K562 (cell line): ENCODE results near the gene CDH20. TPM values are rescaled to one million over a fixed set of nuclear protein-coding genes. Genes with fewer than 3 reads are reported as not detected.

ENCODE experiments used
- ATAC-seq: fragments of 200-7000 bp; cut with Tn5 transposase; 3 replicates; pipeline ENCODE4 v1.9.1; 2020; ENCODE audit warnings: moderate library complexity
- BruUV-seq: library from RNA; stranded (reverse); fragments of 400-500 nt; replicated peaks from 2 replicates; lab custom pipeline; 2021; lab: Mats Ljungman, UMichigan
- CTCF ChIA-PET: fragments of 300-600 bp; formaldehyde crosslinking; extraction: SDS; loops from one replicate; lab custom pipeline; 2021; ENCODE audit warnings: low intra/inter-chr PET ratio; lab: Yijun Ruan, JAX
- POLR2A ChIA-PET: fragments of 300-600, 350-650 bp; sonication (Branson Sonifier 250); formaldehyde crosslinking; extraction: SDS; loops from one replicate; lab custom pipeline; 2021; ENCODE audit warnings: antibody characterized with exemption, inconsistent platforms; lab: Yijun Ruan, JAX
- DNase-seq, 4 experiments: peaks; one replicate each; pipeline versions ENCODE4 v3.0.0 to v3.0.0-alpha.2; 2011 to 2018; ENCODE audit warnings: low spot score in 3 of 4, mixed read lengths in 3 of 4; ENCODE audit errors: extremely low read depth in 1 of 4
- FAIRE-seq: peaks from 2 replicates; lab custom pipeline; 2011; peaks lifted over from hg19 to GRCh38; lab: Jason Lieb, UNC
- H2AFZ ChIP-seq: 2 replicates; pipeline ENCODE4 v1.6.0; 2011; ENCODE audit warnings: low read depth, low read length, control low read depth, inconsistent platforms
- H3K27ac ChIP-seq: fragments of 200-600 bp; 3 replicates; pipeline ENCODE4 v1.8.0; 2011; ENCODE audit warnings: low read depth, mild to moderate bottlenecking, control low read depth, inconsistent platforms, low read length, moderate library complexity, mixed read lengths; ENCODE audit errors: extremely low read depth
- H3K27me3 ChIP-seq, 2 experiments: fragments of 300-600 bp in 1 of 2; 2 replicates in 1 of 2; 3 replicates in 1 of 2; pipeline versions ENCODE4 v1.6.0 to v1.8.0; 2011; ENCODE audit warnings: inconsistent platforms in 2 of 2, low read length in 2 of 2, mild to moderate bottlenecking in 1 of 2, mixed read lengths in 1 of 2, moderate library complexity in 1 of 2; ENCODE audit not compliant: control insufficient read depth in 2 of 2, insufficient read depth in 2 of 2
- H3K36me3 ChIP-seq: fragments of 300-600 bp; 3 replicates; pipeline ENCODE4 v1.8.0; 2011; ENCODE audit warnings: mild to moderate bottlenecking, low read length, inconsistent platforms; ENCODE audit not compliant: control insufficient read depth, insufficient read depth
- H3K4me1 ChIP-seq, 2 experiments: fragments of 200-600 bp in 1 of 2; replicated peaks in 1 of 2; 2 replicates in 1 of 2; 3 replicates in 1 of 2; pipeline versions ENCODE4 v1.5.1 to v1.8.0; 2011; ENCODE audit warnings: inconsistent platforms in 2 of 2, low read length in 2 of 2, mild to moderate bottlenecking in 1 of 2, mixed read lengths in 1 of 2, moderate library complexity in 1 of 2; ENCODE audit not compliant: control insufficient read depth in 2 of 2, insufficient read depth in 2 of 2
- H3K4me2 ChIP-seq: 2 replicates; pipeline ENCODE4 v1.6.1; 2011; ENCODE audit warnings: low read length, control low read depth, inconsistent platforms, mixed read lengths; ENCODE audit not compliant: insufficient read depth
- H3K4me3 ChIP-seq: fragments of 200-600 bp; sonication (generic), shearing (Covaris generic); 2 replicates; pipeline ENCODE4 v1.5.1; 2016; ENCODE audit warnings: control low read depth, inconsistent platforms
- H3K79me2 ChIP-seq: fragments of 200-600 bp; 3 replicates; pipeline ENCODE4 v1.8.0; 2011; ENCODE audit warnings: low read length, inconsistent platforms; ENCODE audit not compliant: control insufficient read depth, insufficient read depth
- H3K9ac ChIP-seq, 2 experiments: 2 replicates each; pipeline versions ENCODE4 v1.6.0 to v1.6.1; 2011; ENCODE audit warnings: low read depth in 2 of 2, low read length in 2 of 2, control low read depth in 1 of 2, inconsistent platforms in 1 of 2, mild to moderate bottlenecking in 1 of 2, mixed read lengths in 1 of 2; ENCODE audit not compliant: insufficient read depth in 1 of 2
- H3K9me1 ChIP-seq: one replicate; pipeline ENCODE4 v1.6.0; 2011; ENCODE audit warnings: inconsistent platforms, mild to moderate bottlenecking, low read length, moderate library complexity; ENCODE audit not compliant: control insufficient read depth, insufficient read depth
- H3K9me3 ChIP-seq: replicated peaks from 2 replicates; pipeline ENCODE4 v1.5.1; 2011; ENCODE audit warnings: low read depth, low read length, inconsistent platforms; ENCODE audit not compliant: control insufficient read depth, insufficient read depth
- H4K20me1 ChIP-seq: replicated peaks from 2 replicates; pipeline ENCODE4 v1.6.1; 2011; ENCODE audit warnings: low read length, inconsistent platforms, mixed read lengths; ENCODE audit not compliant: control insufficient read depth, insufficient read depth
- BCL6 ChIP-seq: fragments of 250-450 bp; sonication (Bioruptor Pico); IDR thresholded peaks from 2 replicates; pipeline ENCODE4 v1.4.0; 2020
- CHD4 ChIP-seq: fragments of 200-600 bp; sonication (generic); IDR thresholded peaks from 3 replicates; pipeline ENCODE4 v1.6.1; 2012; ENCODE audit warnings: low read depth, mild to moderate bottlenecking, mixed read lengths, low read length, inconsistent platforms; ENCODE audit not compliant: insufficient read depth, insufficient replicate concordance, poor library complexity, severe bottlenecking
- CREB1 ChIP-seq, 2 experiments: sonication (generic) in 1 of 2; formaldehyde crosslinking in 1 of 2; IDR thresholded peaks; 2 replicates each; pipeline versions ENCODE4 v1.6.1 to v1.8.0; 2012 to 2022; ENCODE audit warnings: inconsistent platforms in 1 of 2, mild to moderate bottlenecking in 1 of 2, missing genetic modification reagents in 1 of 2, moderate library complexity in 1 of 2
- GATAD2B ChIP-seq: fragments of 450-650 bp; IDR thresholded peaks from 2 replicates; pipeline ENCODE4 v1.6.1; 2017; ENCODE audit warnings: mild to moderate bottlenecking, borderline replicate concordance
- GTF2B ChIP-seq: IDR thresholded peaks from 2 replicates; pipeline ENCODE4 v1.6.1; 2011; ENCODE audit not compliant: insufficient read length; ENCODE audit errors: extremely low read depth
- MTA2 ChIP-seq: fragments of 450-650 bp; IDR thresholded peaks from 2 replicates; pipeline ENCODE4 v1.6.1; 2016; ENCODE audit warnings: low read depth
- NFIX ChIP-seq: fragments of 250-450 bp; sonication (Bioruptor Pico); IDR thresholded peaks from 2 replicates; pipeline ENCODE4 v1.4.0; 2020; ENCODE audit warnings: low read depth, mild to moderate bottlenecking, moderate library complexity
- PHF8 ChIP-seq: fragments of 200-600 bp; sonication (generic); IDR thresholded peaks from 2 replicates; pipeline ENCODE4 v1.6.1; 2012; ENCODE audit warnings: mixed run types, mild to moderate bottlenecking, inconsistent platforms, low read length, moderate library complexity, borderline replicate concordance
- SAFB ChIP-seq: fragments of 200-400 bp; formaldehyde crosslinking; IDR thresholded peaks from 2 replicates; pipeline ENCODE4 v1.6.1; 2017; ENCODE audit warnings: low read depth, low read length, borderline replicate concordance
- SP1 ChIP-seq: sonication (generic); formaldehyde crosslinking; IDR thresholded peaks from 2 replicates; pipeline ENCODE4 v1.8.1; 2022; ENCODE audit warnings: mild to moderate bottlenecking, missing genetic modification reagents
- TAF15 ChIP-seq: fragments of 200-400 bp; formaldehyde crosslinking; IDR thresholded peaks from 2 replicates; pipeline ENCODE4 v1.6.1; 2017; ENCODE audit warnings: mild to moderate bottlenecking, low read depth, low read length, moderate library complexity
- TRIM28 ChIP-seq: fragments of 450-650 bp; IDR thresholded peaks from 2 replicates; pipeline ENCODE4 v1.6.1; 2017
- U2AF1 ChIP-seq: fragments of 200-400 bp; formaldehyde crosslinking; optimal IDR thresholded peaks from 2 replicates; pipeline ENCODE3; 2017; ENCODE audit warnings: mild to moderate bottlenecking, low read depth, low read length, moderate library complexity
- ZNF134 ChIP-seq: fragments of 250-450 bp; sonication (Bioruptor Pico); conservative IDR thresholded peaks from 2 replicates; pipeline ENCODE4 v1.4.0; 2020
- ZNF175 ChIP-seq: fragments of 200-800 bp; sonication (Bioruptor generic); IDR thresholded peaks from 2 replicates; pipeline ENCODE4 v1.6.1; 2016; ENCODE audit warnings: low read depth, mild to moderate bottlenecking, missing genetic modification characterization, missing compliant biosample characterization
- ZNF398 ChIP-seq: fragments of 250-450 bp; sonication (Bioruptor Pico); IDR thresholded peaks from 2 replicates; pipeline ENCODE4 v1.8.0; 2021; ENCODE audit warnings: moderate library complexity, mild to moderate bottlenecking, inconsistent platforms
- ZNF507 ChIP-seq: conservative IDR thresholded peaks from 2 replicates; pipeline ENCODE4 v1.6.1; 2017; ENCODE audit warnings: missing genetic modification characterization, missing compliant biosample characterization
- WGBS: fragments of 100-300 bp; shearing (Covaris generic); methylation state at CpG from one replicate; pipeline ENCODE4 v1.1.6; 2016; ENCODE audit warnings: low coverage, mixed read lengths; ENCODE audit not compliant: insufficient coverage; ENCODE audit errors: missing lambda C conversion rate; 5-methylcytosine and 5-hydroxymethylcytosine counted together
- in situ Hi-C: fragments of 300-500 bp; cut with MboI; formaldehyde crosslinking; loops from 4 replicates; pipeline ENCODE4 v1.15.0; 2018; ENCODE audit warnings: inconsistent platforms, mixed read lengths
- intact Hi-C: fragments of 100-400 bp; cut with micrococcal nuclease; formaldehyde crosslinking; loops from 2 replicates; pipeline ENCODE4 v1.14.2; 2022
- polyA plus RNA-seq, 8 experiments: library from polyadenylated mRNA; depleted of rRNA in 4 of 8; stranded (reverse) in 5 of 8; unstranded in 3 of 8; fragments of >200 nt; fragmentation: Nextera tagmentation in 2 of 8; fragmentation: Illumina TruSeq in 1 of 8; extraction: Ambion mirVana in 2 of 8; extraction: Trizol in 1 of 8; gene quantifications; 2 replicates each; pipeline versions ENCODE4 v1.2.1 to v1.2.3, GENCODE V29; 2011 to 2014; ENCODE audit warnings: inconsistent platforms in 1 of 8, missing spikeins in 1 of 8
- total RNA-seq, 7 experiments: library from RNA; depleted of rRNA in 6 of 7; stranded (reverse); fragments of >200 nt in 6 of 7; fragmentation: Illumina TruSeq in 2 of 7; extraction: Trizol in 2 of 7; gene quantifications; 2 replicates each; pipeline versions ENCODE4 v1.2.1 to v1.2.3, GENCODE V29; 2011 to 2021; ENCODE audit warnings: low replicate concordance in 1 of 7
- TF ChIP-seq, protein P1 (sequence below), 2 experiments: IDR thresholded peaks; 2 replicates each; pipeline ENCODE4 v1.6.1; 2011; ENCODE audit warnings: borderline replicate concordance in 1 of 2, control low read depth in 1 of 2, low read depth in 1 of 2, low read length in 1 of 2, mild to moderate bottlenecking in 1 of 2, mixed read lengths in 1 of 2, moderate library complexity in 1 of 2; ENCODE audit not compliant: insufficient read depth in 1 of 2, insufficient read length in 1 of 2, poor library complexity in 1 of 2, severe bottlenecking in 1 of 2; ENCODE audit errors: extremely low read depth in 1 of 2
- TF ChIP-seq, protein P2 (sequence below): fragments of 250-450 bp; sonication (Bioruptor Pico); IDR thresholded peaks from 2 replicates; pipeline ENCODE4 v1.5.1; 2021; ENCODE audit warnings: mild to moderate bottlenecking

CDH20 gene
- total and polyA plus RNA-seq, 9 of the 15 experiments (the other 6 are each of a cell fraction or from before 2014, with no cell fraction given), result not detected

DNA sequence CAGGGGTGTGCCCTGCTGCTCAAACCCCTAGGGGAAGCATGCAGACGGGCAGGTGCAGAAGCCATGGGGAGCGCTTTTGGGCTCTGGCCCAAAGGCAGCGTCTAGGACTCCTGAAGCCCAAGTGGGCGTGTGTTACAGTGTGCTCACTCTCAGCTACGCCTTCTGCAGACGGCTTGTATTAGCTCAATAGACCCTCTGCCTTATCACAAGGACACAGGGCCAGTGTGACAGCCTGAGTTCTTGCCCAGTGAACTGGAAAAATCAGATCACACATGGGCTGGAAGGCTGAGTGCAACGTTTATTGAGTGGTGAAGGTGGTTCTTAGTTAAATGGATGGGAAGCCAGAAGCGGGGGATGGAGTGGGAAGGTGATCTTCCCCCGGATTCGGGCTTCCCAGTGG lies 210.9 kb downstream of the CDH20 start:
- ChIA-PET CTCF (no interaction called here), POLR2A (no interaction called here)
- no peaks in the 10 kb centered on the region for H3K4me1 ChIP-seq
- no peak overlapping the region for H3K4me3 ChIP-seq
- no peak for TF ChIP-seq CHD4
- no peak for TF ChIP-seq U2AF1
- no peak for TF ChIP-seq CREB1 (IDR thresholded peaks at IDR 0.05)
- no peak for TF ChIP-seq CREB1 (CRISPR knock-in tag; IDR thresholded peaks at IDR 0.05)
- TF ChIP-seq BCL6, result no peak
- TF ChIP-seq TRIM28, result no peak
- no peak for TF ChIP-seq SAFB
- no peak for TF ChIP-seq ZNF507 (tag)
- TF ChIP-seq ZNF175 (CRISPR knock-in tag), result no peak
- TF ChIP-seq, protein P1, sequence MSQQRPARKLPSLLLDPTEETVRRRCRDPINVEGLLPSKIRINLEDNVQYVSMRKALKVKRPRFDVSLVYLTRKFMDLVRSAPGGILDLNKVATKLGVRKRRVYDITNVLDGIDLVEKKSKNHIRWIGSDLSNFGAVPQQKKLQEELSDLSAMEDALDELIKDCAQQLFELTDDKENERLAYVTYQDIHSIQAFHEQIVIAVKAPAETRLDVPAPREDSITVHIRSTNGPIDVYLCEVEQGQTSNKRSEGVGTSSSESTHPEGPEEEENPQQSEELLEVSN (IDR thresholded peaks at IDR 0.05; ENCODE audit: borderline replicate concordance in 1 of 2, extremely low read depth in 1 of 2, insufficient read depth in 1 of 2, insufficient read length in 1 of 2, low read depth in 1 of 2, low read length in 1 of 2, poor library complexity in 1 of 2, severe bottlenecking in 1 of 2), result no peak
- TF ChIP-seq SP1 (CRISPR knock-in tag), result no peak
- no peak for TF ChIP-seq MTA2
- no peak for TF ChIP-seq TAF15
- no peak for TF ChIP-seq ZNF398 (CRISPR knock-in tag)
- TF ChIP-seq ZNF134 (CRISPR knock-in tag), result no peak
- no peak for TF ChIP-seq NFIX (CRISPR knock-in tag)
- no peak for TF ChIP-seq GATAD2B
- TF ChIP-seq PHF8, result no peak
- TF ChIP-seq, protein P2, sequence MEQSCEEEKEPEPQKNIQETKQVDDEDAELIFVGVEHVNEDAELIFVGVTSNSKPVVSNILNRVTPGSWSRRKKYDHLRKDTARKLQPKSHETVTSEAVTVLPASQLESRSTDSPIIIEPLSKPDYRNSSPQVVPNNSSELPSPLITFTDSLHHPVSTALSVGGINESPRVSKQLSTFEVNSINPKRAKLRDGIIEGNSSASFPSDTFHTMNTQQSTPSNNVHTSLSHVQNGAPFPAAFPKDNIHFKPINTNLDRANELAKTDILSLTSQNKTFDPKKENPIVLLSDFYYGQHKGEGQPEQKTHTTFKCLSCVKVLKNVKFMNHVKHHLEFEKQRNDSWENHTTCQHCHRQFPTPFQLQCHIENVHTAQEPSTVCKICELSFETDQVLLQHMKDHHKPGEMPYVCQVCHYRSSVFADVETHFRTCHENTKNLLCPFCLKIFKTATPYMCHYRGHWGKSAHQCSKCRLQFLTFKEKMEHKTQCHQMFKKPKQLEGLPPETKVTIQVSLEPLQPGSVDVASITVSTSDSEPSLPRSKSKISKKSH (CRISPR knock-in tag), result no peak
- no peak for TF ChIP-seq GTF2B
- H3K27me3 ChIP-seq, result no peaks in the 10 kb centered on the region
- BruUV-seq, result no TSS peak
- no peaks in the 10 kb centered on the region for H3K36me3 ChIP-seq
- WGBS, result 0% methylated on average over 9 of the region's 10 CpGs
- no peaks in the 10 kb centered on the region for H4K20me1 ChIP-seq
- DNase-seq (no peak), ATAC-seq (no peak), FAIRE-seq (no peak)
- no peaks in the 10 kb centered on the region for H3K9me1 ChIP-seq
- H3K9me3 ChIP-seq, result no peaks in the 10 kb centered on the region
- in situ Hi-C loops, result no loop called here
- H3K27ac ChIP-seq, result no peak overlapping the region
- H3K9ac ChIP-seq, result no peak overlapping the region
- no peak overlapping the region for H2AFZ ChIP-seq
- H3K79me2 ChIP-seq, result no peaks in the 10 kb centered on the region
- intact Hi-C loops, result no loop called here
- H3K4me2 ChIP-seq, result no peak overlapping the region
